KMS-11 (cell line): ENCODE results near the gene LIME1.

Experiments
- H2AFZ ChIP-seq: fragments of 200-600 bp; sonication (generic); 2 replicates; pipeline ENCODE4 v1.6.1; 2016; ENCODE audit warnings: antibody characterized with exemption, mixed run types, low read depth
- H3K27ac ChIP-seq: fragments of 200-600 bp; sonication (generic); 2 replicates; pipeline ENCODE4 v1.6.1; 2016; ENCODE audit warnings: mild to moderate bottlenecking, mixed run types
- H3K27me3 ChIP-seq: fragments of 200-600 bp; sonication (generic); 2 replicates; pipeline ENCODE4 v1.6.1; 2017; ENCODE audit warnings: mild to moderate bottlenecking, low read depth, mixed run types, moderate library complexity; ENCODE audit not compliant: insufficient read depth
- H3K36me3 ChIP-seq: fragments of 200-600 bp; sonication (generic); 2 replicates; pipeline ENCODE4 v1.6.1; 2017; ENCODE audit warnings: mild to moderate bottlenecking, mixed run types; ENCODE audit not compliant: insufficient read depth
- H3K4me1 ChIP-seq: fragments of 200-600 bp; sonication (generic); 2 replicates; pipeline ENCODE4 v1.6.1; 2016; ENCODE audit warnings: mild to moderate bottlenecking, low read depth, mixed run types; ENCODE audit not compliant: poor library complexity, severe bottlenecking
- H3K4me2 ChIP-seq: fragments of 200-600 bp; sonication (generic); 2 replicates; pipeline ENCODE4 v1.7.0; 2016; ENCODE audit warnings: mild to moderate bottlenecking, mixed run types
- H3K4me3 ChIP-seq: fragments of 200-600 bp; sonication (generic); IDR thresholded peaks from 2 replicates; pipeline ENCODE4 v1.6.1; 2017; ENCODE audit warnings: low read depth, low read length, mixed read lengths; ENCODE audit not compliant: insufficient read depth
- H3K79me2 ChIP-seq: fragments of 200-600 bp; sonication (generic); 2 replicates; pipeline ENCODE4 v1.6.1; 2016; ENCODE audit warnings: low read depth, mixed run types; ENCODE audit not compliant: insufficient read depth
- H3K9ac ChIP-seq: fragments of 200-600 bp; sonication (generic); 2 replicates; pipeline ENCODE4 v1.6.1; 2016; ENCODE audit warnings: mild to moderate bottlenecking, mixed run types
- H4K20me1 ChIP-seq: fragments of 200-600 bp; sonication (generic); 2 replicates; pipeline ENCODE4 v1.6.1; 2016; ENCODE audit warnings: mild to moderate bottlenecking, mixed run types; ENCODE audit not compliant: insufficient read depth
- CTCF ChIP-seq: fragments of 200-600 bp; sonication (generic); conservative IDR thresholded peaks from 2 replicates; pipeline ENCODE4 v1.6.1; 2017; ENCODE audit warnings: low read depth, mild to moderate bottlenecking, antibody characterized with exemption, low read length, moderate library complexity, mixed read lengths

The LIME1 gene

DNA sequence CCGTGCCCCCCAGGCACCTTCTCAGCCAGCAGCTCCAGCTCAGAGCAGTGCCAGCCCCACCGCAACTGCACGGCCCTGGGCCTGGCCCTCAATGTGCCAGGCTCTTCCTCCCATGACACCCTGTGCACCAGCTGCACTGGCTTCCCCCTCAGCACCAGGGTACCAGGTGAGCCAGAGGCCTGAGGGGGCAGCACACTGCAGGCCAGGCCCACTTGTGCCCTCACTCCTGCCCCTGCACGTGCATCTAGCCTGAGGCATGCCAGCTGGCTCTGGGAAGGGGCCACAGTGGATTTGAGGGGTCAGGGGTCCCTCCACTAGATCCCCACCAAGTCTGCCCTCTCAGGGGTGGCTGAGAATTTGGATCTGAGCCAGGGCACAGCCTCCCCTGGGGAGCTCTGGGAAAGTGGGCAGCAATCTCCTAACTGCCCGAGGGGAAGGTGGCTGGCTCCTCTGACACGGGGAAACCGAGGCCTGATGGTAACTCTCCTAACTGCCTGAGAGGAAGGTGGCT lies 39.1 kb upstream of the LIME1 start:
- no peak overlapping the region for H2AFZ ChIP-seq
- H3K27ac ChIP-seq: no peak overlapping the region
- no peaks in the 10 kb centered on the region; the same call in 1 of the 2 replicates for H3K27me3 ChIP-seq
- no peak overlapping the region for H3K4me3 ChIP-seq
- TF ChIP-seq CTCF: no peak
- H3K36me3 ChIP-seq: no peaks in the 10 kb centered on the region
- H3K4me1 ChIP-seq: no peaks in the 10 kb centered on the region
- H3K79me2 ChIP-seq: no peaks in the 10 kb centered on the region
- H3K4me2 ChIP-seq: no peak overlapping the region
- no peak overlapping the region for H3K9ac ChIP-seq
- H4K20me1 ChIP-seq: no peaks in the 10 kb centered on the region

GRCh38 chr20:63697868-63698545 lies 38.5 kb upstream of the LIME1 start:
- no peaks in the 10 kb centered on the region for H3K36me3 ChIP-seq
- no peak overlapping the region for H3K4me3 ChIP-seq
- no peak overlapping the region for H3K9ac ChIP-seq
- no peaks in the 10 kb centered on the region for H4K20me1 ChIP-seq
- TF ChIP-seq CTCF: no peak
- no peaks in the 10 kb centered on the region for H3K79me2 ChIP-seq
- no peaks in the 10 kb centered on the region; the same call in 1 of the 2 replicates for H3K27me3 ChIP-seq
- no peak overlapping the region for H2AFZ ChIP-seq
- H3K27ac ChIP-seq: no peak overlapping the region
- no peaks in the 10 kb centered on the region for H3K4me1 ChIP-seq
- no peak overlapping the region for H3K4me2 ChIP-seq

GRCh38 chr20:63698739-63699465 lies 37.6 kb upstream of the LIME1 start:
- H3K4me2 ChIP-seq: no peak overlapping the region
- H3K27me3 ChIP-seq: no peaks in the 10 kb centered on the region
- H4K20me1 ChIP-seq: no peaks in the 10 kb centered on the region
- no peaks in the 10 kb centered on the region for H3K4me1 ChIP-seq
- TF ChIP-seq CTCF: no peak
- H3K27ac ChIP-seq: no peak overlapping the region
- H3K9ac ChIP-seq: no peak overlapping the region
- no peak overlapping the region for H3K4me3 ChIP-seq
- H2AFZ ChIP-seq: no peak overlapping the region
- H3K79me2 ChIP-seq: no peaks in the 10 kb centered on the region
- H3K36me3 ChIP-seq: no peaks in the 10 kb centered on the region

DNA sequence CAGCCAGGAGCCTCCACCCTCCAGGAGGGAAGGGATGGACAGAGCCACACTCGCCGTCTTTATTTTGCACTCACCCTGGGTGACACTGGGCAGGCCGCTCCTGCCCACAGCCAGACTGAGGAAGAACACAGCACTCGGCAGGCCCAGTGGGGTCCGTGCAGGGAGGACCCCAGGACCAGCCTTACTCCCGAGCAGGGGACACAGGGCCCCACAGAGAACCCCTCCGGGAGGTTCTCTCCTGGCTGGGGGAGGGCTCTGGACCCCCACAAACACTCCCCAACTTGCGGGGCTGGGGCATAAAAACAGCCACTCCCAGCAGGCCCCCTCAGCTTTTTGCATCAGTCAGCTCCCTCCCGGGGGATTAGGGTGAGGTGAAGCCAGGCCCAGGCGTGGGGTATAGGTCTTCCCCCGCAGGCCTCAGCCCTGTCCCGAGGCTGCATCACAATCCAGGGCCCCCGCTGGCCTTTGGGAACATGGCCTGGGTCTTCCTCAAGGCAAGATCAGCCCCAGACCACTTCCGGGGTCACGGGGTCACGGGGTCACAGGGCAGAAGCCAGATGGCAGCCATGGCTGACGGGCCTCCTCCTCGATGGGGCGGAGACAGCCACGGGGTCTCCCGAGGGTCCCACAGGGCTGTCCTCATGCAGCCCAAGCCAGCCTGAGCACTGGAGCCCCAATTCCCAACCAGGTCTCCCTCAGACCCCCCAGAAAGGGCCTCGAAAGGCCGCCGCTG lies 36.8 kb upstream of the LIME1 start:
- no peak overlapping the region for H3K4me2 ChIP-seq
- no peaks in the 10 kb centered on the region for H4K20me1 ChIP-seq
- H3K9ac ChIP-seq: no peak overlapping the region
- H3K4me1 ChIP-seq: no peaks in the 10 kb centered on the region
- no peaks in the 10 kb centered on the region for H3K36me3 ChIP-seq
- H2AFZ ChIP-seq: no peak overlapping the region
- no peaks in the 10 kb centered on the region for H3K27me3 ChIP-seq
- H3K79me2 ChIP-seq: no peaks in the 10 kb centered on the region
- H3K4me3 ChIP-seq: no peak overlapping the region
- no peak overlapping the region for H3K27ac ChIP-seq
- TF ChIP-seq CTCF: no peak
